Fibroblast of villous mesenchyme (primary cell): ENCODE measurements around the gene SNHG17. TPM values are rescaled to one million over a fixed set of nuclear protein-coding genes. Genes with fewer than 3 reads are reported as not detected.
A peak's percentile ranks its signal among the peaks of the same experiment; 100 is the strongest.
"Not testable (repeated sequence)": the region's sequence is repeated elsewhere in the genome, so short reads cannot be mapped to it uniquely, and the experiment has no call there.

Experiments used
- DNase-seq: peaks from one replicate; pipeline ENCODE4 v3.0.0-alpha.2; 2010; ENCODE audit warnings: low read depth
- H3K4me3 ChIP-seq: 2 replicates; pipeline ENCODE4 v1.5.1; 2011; ENCODE audit warnings: low read depth, mild to moderate bottlenecking, low read length
- total RNA-seq: library from RNA; depleted of rRNA; stranded (reverse); fragments of >200 nt; gene quantifications from 2 replicates; pipeline ENCODE4 v1.2.3, GENCODE V29; 2012
- TF ChIP-seq, protein P1 (sequence below): IDR thresholded peaks from 2 replicates; pipeline ENCODE4 v1.5.1; 2012; ENCODE audit warnings: low read depth, mild to moderate bottlenecking, low read length; ENCODE audit not compliant: insufficient read depth

The SNHG17 gene
- total RNA-seq, 1 donor = 8.6 TPM

DNA sequence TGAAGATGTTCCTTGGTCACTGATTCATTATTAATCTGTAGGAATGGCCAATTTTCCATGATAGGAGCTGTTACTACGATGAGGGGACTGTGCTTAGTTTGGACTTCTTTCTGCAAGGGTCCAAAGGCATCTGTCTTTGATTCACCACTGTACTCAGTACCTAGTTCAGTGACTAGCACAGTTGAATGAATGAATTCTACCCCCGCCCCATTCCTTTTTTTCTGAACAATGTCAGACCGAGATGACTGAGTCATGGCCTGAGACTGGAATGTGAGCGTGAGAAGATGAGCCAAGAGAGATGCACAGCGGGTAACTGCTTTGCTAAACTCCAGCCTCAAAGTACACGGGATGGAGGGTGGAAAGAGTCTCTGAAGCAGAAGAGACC is 419 bp upstream of the SNHG17 start:
- no peak overlapping the region for H3K4me3 ChIP-seq
- DNase-seq = peak; percentile 16
- TF ChIP-seq, protein P1, sequence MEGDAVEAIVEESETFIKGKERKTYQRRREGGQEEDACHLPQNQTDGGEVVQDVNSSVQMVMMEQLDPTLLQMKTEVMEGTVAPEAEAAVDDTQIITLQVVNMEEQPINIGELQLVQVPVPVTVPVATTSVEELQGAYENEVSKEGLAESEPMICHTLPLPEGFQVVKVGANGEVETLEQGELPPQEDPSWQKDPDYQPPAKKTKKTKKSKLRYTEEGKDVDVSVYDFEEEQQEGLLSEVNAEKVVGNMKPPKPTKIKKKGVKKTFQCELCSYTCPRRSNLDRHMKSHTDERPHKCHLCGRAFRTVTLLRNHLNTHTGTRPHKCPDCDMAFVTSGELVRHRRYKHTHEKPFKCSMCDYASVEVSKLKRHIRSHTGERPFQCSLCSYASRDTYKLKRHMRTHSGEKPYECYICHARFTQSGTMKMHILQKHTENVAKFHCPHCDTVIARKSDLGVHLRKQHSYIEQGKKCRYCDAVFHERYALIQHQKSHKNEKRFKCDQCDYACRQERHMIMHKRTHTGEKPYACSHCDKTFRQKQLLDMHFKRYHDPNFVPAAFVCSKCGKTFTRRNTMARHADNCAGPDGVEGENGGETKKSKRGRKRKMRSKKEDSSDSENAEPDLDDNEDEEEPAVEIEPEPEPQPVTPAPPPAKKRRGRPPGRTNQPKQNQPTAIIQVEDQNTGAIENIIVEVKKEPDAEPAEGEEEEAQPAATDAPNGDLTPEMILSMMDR = no peak

DNA sequence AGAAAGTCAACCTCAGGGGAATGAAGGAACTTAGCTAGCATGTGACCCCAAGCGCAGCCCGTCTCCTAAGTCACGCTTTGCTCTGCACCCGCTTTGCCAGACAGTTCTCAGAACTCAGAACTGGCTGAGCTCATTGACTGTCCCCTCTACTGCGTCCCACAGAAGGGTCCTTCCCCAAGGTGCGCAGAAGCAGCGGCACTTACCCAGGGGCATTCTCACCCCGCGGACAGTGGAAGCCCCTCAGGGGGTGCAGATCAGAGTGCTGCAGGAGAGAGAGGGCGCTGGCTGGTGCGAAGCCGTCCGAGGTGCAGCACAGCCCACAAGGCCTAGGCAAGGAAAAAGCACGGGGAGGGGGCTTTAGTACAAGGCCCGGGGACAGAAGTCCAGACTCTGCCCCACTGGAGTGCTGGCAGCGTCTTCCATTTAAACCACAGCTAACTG is 807 bp downstream of the SNHG17 start:
- peak; percentile 50 for DNase-seq
- TF ChIP-seq, protein P1 = no peak
- peak overlapping the region; percentile 77 for H3K4me3 ChIP-seq

- TF ChIP-seq, protein P1 = no peak
- DNase-seq = no peak
- H3K4me3 ChIP-seq = peak overlapping the region; percentile 77
Measured at GRCh38 chr20:38433304-38433972, 1.7 kb downstream of the SNHG17 start.

GRCh38 chr20:38432870-38433269 is 2.3 kb downstream of the SNHG17 start:
- not testable (repeated sequence) for H3K4me3 ChIP-seq, DNase-seq

- TF ChIP-seq, protein P1 = no peak
- no peak for DNase-seq
Measured at GRCh38 chr20:38432292-38432691, 2.8 kb downstream of the SNHG17 start.

GRCh38 chr20:38430679-38431325 is 4.3 kb downstream of the SNHG17 start:
- TF ChIP-seq, protein P1 = no peak
- no peak for DNase-seq

More at GRCh38 chr20:38432292-38432691, 2.8 kb downstream of the SNHG17 start:
- H3K4me3 ChIP-seq = no peak overlapping the region

GRCh38 chr20:38429301-38429700 is 5.8 kb downstream of the SNHG17 start:
- TF ChIP-seq, protein P1 = no peak
- no peak overlapping the region for H3K4me3 ChIP-seq
- no peak for DNase-seq

More at GRCh38 chr20:38430679-38431325, 4.3 kb downstream of the SNHG17 start:
- H3K4me3 ChIP-seq = no peak overlapping the region
